HG03521 (cell line): ENCODE measurements around the gene KLHL40.

ENCODE experiments used
- ATAC-seq: cut with Tn5 transposase; IDR thresholded peaks from one replicate; pipeline ENCODE4 v1.9.1; 2021; ENCODE audit warnings: mild to moderate bottlenecking, moderate library complexity; ENCODE audit not compliant: unreplicated experiment

The KLHL40 gene

GRCh38 chr3:42668413-42668760 is 16.9 kb upstream of the KLHL40 start:
- ATAC-seq = no peak

GRCh38 chr3:42668793-42669217 is 16.5 kb upstream of the KLHL40 start:
- no peak for ATAC-seq

- no peak for ATAC-seq
Measured at GRCh38 chr3:42670051-42670576, 15.2 kb upstream of the KLHL40 start.

DNA sequence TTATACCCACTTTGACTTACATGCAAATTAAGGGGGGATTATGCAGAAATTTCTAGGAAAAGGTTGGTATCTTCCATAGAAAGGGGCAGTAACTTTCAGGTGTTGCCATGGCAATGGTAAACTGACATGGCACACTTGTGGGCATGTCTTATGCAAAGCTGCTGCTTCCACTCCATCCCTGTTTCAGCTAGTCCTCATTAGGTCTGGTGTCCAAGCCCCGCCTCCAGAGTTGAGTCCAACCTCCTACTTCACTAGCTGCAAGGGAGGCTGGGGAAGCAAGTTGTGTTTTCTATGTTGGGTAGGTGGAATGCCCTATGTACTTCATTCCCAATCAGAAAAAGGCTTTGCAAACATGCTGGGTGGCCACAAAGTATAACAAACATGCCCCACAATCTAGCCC is 14.7 kb upstream of the KLHL40 start:
- ATAC-seq = no peak

- no peak for ATAC-seq
Measured at GRCh38 chr3:42672515-42672914, 12.8 kb upstream of the KLHL40 start.

- no peak for ATAC-seq
Measured at GRCh38 chr3:42673082-42673481, 12.3 kb upstream of the KLHL40 start.

DNA sequence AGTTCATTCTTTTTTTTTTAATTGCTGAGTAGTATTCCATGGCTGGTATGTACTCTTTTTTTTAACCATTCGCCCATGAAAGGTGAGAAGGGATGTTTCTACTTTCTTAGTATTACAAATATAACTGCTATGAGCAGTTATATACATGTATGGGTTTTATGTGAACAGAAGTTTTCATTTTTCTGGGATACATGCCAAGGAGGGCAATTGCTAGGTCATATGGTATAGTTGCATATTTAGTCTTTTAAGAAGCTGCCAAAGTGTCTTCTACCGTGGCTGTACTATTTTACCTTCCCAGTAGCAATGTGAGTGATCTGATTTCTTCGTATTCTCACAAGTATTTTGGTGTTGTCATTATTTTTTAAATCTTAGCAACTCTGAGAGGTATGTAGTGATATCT is 11.2 kb upstream of the KLHL40 start:
- no peak for ATAC-seq

- ATAC-seq = no peak
Measured at GRCh38 chr3:42675909-42676308, 9.4 kb upstream of the KLHL40 start.

DNA sequence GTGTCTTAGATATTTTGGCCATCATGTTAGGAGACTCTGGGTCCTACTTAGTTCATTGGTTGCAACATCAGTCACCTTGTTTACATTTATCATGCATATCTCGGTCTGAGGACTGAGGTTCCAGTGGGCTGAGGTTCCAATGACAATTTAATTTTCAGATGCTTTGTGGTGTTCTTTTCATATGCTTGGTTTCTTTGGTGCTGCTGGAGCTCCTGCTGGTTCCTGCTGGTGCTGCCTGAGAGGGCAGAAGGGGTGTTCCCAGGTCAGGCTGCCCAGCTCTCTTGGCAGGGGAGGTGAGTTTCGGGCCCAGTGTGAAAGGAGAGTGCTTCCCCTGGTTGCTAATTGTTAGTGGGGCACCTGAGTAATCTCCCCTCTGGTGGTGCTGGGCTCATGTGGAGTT is 6.9 kb upstream of the KLHL40 start:
- ATAC-seq = no peak

DNA sequence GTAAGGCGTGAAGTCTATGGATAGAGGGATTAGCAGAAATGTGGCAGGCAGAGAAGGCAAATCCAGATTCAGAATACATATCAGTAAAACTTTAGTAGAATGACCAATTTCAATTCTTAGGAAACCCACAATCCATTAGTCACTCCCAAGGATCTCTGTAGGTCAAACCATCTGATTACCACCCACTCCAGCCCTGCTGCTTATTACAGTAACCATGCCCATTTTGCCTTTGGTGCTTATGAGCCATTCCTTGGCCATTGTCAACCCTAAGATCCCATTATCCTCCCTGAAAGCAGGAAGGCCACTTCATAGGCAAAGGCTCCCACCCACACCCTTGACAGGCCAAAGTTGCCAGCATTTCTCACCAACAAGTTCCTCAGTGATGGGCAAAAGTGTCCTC is 5.1 kb upstream of the KLHL40 start:
- ATAC-seq = no peak

- no peak for ATAC-seq
Measured at GRCh38 chr3:42680806-42681205, 4.5 kb upstream of the KLHL40 start.

- no peak for ATAC-seq
Measured at GRCh38 chr3:42681361-42682038, 3.8 kb upstream of the KLHL40 start.

GRCh38 chr3:42682301-42683070 is 2.9 kb upstream of the KLHL40 start:
- no peak for ATAC-seq

DNA sequence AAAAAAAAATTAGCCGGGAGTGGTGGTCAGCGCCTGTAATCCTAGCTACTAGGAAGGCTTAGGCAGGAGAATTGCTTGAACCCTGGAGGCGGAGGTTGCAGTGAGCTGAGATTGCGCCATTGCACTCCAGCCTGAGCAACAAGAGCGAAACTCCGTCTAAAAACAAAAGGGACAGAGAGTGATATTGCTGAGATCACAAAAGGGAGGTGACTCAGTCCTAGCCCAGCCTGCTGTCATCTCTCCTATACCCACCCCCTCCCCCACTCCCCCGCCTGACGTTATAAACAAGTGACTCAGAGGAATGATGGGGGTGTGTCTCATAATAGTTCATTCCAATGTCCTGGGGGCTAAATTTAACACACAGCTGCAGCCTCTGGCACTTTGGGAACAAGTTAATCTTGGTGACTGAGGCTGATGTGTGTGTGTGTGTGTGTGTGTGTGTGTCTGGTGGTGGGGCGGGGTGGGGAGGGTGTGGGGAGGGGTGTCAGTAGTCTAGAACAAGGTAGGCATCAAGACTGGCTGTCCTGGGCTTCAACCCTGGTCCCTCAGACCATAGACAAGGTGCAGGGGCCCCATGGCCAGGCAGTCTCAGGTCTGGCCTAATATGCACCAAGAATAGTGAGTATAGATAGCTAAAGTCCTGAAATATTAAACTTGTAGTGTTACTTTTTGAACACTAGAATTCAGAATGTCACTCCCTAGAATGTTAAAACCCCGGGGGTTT is 1.3 kb upstream of the KLHL40 start:
- ATAC-seq = no peak

DNA sequence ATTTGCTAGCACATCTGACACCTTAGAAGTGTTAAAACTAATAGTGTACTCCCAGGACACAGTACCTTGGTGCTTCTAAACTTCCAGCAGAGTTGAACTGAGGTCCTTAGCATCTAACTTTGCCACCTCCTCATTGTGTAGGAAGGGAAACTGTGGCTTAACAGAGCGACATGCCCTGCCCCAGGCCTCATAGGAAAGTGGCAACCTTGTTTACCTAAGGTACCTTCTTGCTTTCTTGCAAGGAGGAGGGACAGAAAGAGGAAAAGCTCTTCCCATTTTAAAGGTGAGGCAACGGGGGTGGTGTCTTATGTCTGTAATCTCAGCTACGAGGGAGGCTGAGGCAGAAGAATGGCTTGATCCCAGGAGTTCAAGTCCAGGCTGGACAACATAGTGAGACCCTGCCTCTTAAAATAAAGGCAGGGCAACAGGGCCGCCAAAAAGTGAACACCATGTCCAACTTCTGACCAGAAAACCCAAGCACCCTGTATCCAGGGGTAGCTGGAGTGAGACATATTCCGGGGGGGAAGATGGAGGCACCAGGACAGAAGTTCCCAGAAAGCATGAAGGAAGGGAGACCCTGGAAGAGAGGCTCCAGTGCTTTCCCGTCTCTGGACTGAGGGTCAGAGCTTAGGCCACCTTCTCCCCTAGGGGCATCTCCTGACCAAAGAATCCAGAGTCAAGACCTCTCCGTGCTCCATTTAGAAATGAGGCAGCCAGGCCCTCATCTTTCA is 540 bp upstream of the KLHL40 start:
- no peak for ATAC-seq

DNA sequence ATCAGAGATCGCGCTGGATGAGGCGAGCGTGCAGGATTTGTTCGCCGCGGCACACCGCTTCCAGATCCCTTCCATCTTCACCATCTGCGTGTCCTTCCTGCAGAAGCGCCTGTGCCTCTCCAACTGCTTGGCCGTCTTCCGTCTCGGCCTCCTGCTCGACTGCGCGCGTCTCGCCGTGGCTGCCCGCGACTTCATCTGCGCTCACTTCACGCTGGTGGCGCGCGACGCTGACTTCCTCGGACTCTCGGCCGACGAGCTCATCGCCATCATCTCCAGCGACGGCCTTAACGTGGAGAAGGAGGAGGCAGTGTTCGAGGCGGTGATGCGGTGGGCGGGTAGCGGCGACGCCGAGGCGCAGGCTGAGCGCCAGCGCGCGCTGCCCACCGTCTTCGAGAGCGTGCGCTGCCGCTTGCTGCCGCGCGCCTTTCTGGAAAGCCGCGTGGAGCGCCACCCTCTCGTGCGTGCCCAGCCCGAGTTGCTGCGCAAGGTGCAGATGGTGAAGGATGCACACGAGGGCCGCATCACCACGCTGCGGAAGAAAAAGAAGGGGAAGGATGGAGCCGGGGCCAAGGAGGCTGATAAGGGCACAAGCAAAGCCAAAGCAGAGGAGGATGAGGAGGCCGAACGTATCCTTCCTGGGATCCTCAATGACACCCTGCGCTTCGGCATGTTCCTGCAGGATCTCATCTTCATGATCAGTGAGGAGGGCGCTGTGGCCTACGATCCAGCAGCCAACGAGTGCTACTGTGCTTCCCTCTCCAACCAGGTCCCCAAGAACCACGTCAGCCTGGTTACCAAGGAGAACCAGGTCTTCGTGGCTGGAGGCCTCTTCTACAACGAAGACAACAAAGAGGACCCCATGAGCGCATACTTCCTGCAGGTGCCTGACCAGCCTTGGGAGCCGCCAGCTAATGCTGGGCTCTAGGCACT is 819 bp downstream of the KLHL40 start:
- ATAC-seq = no peak

GRCh38 chr3:42686832-42687650 is 1.7 kb downstream of the KLHL40 start:
- ATAC-seq = no peak

DNA sequence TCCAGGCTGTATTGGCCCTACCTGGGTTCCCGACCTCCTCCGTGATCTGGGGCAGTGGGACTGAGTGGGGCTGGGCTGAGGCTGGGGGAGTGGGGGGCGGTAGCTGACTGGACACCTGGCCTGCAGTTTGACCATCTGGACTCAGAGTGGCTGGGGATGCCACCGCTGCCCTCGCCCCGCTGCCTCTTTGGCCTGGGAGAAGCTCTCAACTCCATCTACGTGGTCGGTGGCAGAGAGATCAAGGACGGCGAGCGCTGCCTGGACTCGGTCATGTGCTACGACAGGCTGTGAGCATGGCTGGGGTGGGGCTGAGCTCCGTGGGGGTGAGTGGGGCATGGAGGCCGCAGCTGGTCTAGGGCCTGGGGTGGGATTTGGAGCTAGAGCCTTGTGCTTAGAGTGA is 2.7 kb downstream of the KLHL40 start:
- no peak for ATAC-seq
